IPS-NIHi7 (cell line): ENCODE data around the gene SLC14A1.

Experiments
- DNase-seq: peaks from one replicate; pipeline ENCODE4 v3.0.0; 2012; ENCODE audit warnings: mixed read lengths; ENCODE audit errors: extremely low spot score

Gene SLC14A1

GRCh38 chr18:45723567-45724355 lies at the start of gene SLC14A1:
SLC14A1 (plus strand) TSS chr18:45724181; CDS start chr18:45730321, 6,140 bp downstream.
- DNase-seq, result no peak

- no peak for DNase-seq
Measured at GRCh38 chr18:45677276-45677807, 46.6 kb upstream of the SLC14A1 start.

GRCh38 chr18:45678441-45678840 lies 45.5 kb upstream of the SLC14A1 start:
- DNase-seq, result no peak

- no peak for DNase-seq
Measured at GRCh38 chr18:45678850-45679249, 45.1 kb upstream of the SLC14A1 start.

GRCh38 chr18:45680066-45680690 lies 43.8 kb upstream of the SLC14A1 start:
- DNase-seq, result no peak

- DNase-seq, result no peak
Measured at GRCh38 chr18:45682181-45682580, 41.8 kb upstream of the SLC14A1 start.

- no peak for DNase-seq
Measured at GRCh38 chr18:45684341-45685115, 39.5 kb upstream of the SLC14A1 start.

- no peak for DNase-seq
Measured at GRCh38 chr18:45686891-45687611, 36.9 kb upstream of the SLC14A1 start.

- no peak for DNase-seq
Measured at GRCh38 chr18:45687621-45688020, 36.4 kb upstream of the SLC14A1 start.

GRCh38 chr18:45688113-45688512 lies 35.9 kb upstream of the SLC14A1 start:
- DNase-seq, result no peak

GRCh38 chr18:45688833-45689232 lies 35.1 kb upstream of the SLC14A1 start:
- DNase-seq, result no peak

- DNase-seq, result no peak
Measured at GRCh38 chr18:45689396-45689795, 34.6 kb upstream of the SLC14A1 start.

GRCh38 chr18:45690975-45691815 lies 32.8 kb upstream of the SLC14A1 start:
- peak; percentile 86 for DNase-seq

- no peak for DNase-seq
Measured at GRCh38 chr18:45691816-45692179, 32.2 kb upstream of the SLC14A1 start.

GRCh38 chr18:45702708-45703265 lies 21.2 kb upstream of the SLC14A1 start:
- DNase-seq, result no peak

GRCh38 chr18:45708831-45709230 lies 15.2 kb upstream of the SLC14A1 start:
- no peak for DNase-seq

- DNase-seq, result no peak
Measured at GRCh38 chr18:45712061-45712460, 11.9 kb upstream of the SLC14A1 start.

- no peak for DNase-seq
Measured at GRCh38 chr18:45713239-45713638, 10.7 kb upstream of the SLC14A1 start.

- DNase-seq, result no peak
Measured at GRCh38 chr18:45715212-45715780, 8.7 kb upstream of the SLC14A1 start.

- no peak for DNase-seq
Measured at GRCh38 chr18:45719106-45719505, 4.9 kb upstream of the SLC14A1 start.
